Fibroblast of skin of right quadriceps (primary cell): ENCODE measurements around the gene MARS1.

Experiments
- DNase-seq: peaks from one replicate; pipeline ENCODE4 v3.0.0-alpha.2; 2013

The MARS1 gene

DNA sequence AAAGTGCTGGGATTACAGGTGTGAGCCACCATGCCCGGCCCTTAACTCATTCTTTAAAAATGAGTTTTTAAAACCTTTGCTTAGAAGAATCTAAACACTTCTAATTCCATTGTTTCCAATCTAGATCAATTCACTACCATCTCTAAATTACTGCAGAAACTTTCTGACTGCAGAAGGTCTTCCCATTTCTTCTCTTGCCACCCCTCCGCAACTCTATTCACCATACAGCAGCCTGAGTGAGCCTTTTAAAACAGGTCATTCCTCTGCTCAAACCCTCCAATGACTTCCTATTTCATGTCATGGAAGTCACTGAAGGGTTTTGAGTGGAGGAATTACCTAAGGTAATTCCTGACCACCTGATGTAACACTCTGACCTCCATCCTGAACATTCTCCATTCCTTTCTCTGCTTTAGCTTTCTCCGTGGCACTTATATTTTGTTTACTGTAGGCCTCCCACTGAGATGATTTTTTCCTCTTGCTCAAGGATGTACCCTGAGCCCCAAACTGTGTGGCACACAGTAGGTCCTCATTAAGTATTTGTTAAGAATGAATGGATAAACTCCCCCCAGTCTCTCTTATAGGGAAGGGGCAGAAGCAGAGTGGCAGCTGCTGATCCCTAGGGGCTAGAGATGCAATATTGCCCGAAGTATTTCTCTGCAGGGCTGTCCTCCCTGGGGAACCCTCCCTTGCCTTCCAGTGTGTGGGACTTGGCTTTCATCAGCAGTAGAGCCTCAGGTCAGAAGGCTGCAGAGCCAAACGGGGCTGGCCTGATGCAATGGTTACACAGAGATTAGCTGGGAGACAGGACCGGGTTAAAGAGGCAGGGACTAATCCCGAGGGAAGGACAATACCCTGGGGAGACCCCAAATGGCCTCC, 31.3 kb downstream of the MARS1 start:
- DNase-seq, result peak; percentile 40

- DNase-seq, result no peak
Measured at GRCh38 chr12:57519796-57520052, 31.9 kb downstream of the MARS1 start.

DNA sequence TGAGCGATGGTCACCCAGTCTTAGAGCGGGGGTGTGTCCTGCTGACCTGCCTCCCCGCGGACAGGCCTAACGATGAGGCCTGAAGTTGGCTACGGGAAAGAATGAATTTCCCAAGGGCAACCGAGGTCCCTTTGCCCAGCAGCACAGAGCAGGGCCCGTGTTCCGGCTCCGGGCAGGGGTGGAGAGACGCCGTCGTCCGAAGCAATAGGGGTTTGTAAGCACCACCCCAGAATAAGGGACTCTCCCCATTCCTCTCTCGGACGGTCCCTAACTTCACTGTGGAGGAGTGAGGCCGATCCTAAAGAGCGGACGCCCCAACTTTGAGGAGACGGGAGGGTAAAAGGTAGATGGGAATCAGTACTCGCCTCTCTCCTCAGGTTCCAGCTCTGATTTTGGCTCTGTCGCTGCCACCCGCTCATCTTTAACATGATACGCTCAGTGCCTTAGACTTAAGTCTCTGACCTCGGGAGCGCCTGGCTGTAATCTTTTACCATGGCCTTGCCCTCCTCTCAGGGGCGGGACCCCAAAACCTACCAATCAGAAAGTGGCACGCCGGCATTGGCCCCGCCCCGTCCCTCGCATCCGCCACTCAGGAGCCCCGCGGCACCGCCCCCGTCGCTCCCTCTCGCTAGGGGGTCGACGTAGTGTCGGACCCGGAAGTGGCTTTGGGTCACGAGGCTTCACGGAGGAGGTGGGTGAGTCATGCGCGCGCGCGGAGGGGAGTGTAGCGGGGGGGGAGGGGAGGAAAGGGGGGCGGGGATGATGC, 32.4 kb downstream of the MARS1 start, which contains the start of gene DDIT3:
Gene DDIT3, minus strand, starts transcription at position 462 of the 766 bp plus-strand sequence. CDS start 3,108 bp downstream, outside the sequence.
- DNase-seq, result peak; percentile 99

GRCh38 chr12:57521525-57522010, 33.7 kb downstream of the MARS1 start:
- peak; percentile 69 for DNase-seq

- DNase-seq, result peak; percentile 95
Measured at GRCh38 chr12:57522011-57522886, 34.4 kb downstream of the MARS1 start, which contains the start of gene MBD6. Gene MBD6 (plus strand): TSS chr12:57522824. CDS start chr12:57524304, 1,480 bp downstream.

DNA sequence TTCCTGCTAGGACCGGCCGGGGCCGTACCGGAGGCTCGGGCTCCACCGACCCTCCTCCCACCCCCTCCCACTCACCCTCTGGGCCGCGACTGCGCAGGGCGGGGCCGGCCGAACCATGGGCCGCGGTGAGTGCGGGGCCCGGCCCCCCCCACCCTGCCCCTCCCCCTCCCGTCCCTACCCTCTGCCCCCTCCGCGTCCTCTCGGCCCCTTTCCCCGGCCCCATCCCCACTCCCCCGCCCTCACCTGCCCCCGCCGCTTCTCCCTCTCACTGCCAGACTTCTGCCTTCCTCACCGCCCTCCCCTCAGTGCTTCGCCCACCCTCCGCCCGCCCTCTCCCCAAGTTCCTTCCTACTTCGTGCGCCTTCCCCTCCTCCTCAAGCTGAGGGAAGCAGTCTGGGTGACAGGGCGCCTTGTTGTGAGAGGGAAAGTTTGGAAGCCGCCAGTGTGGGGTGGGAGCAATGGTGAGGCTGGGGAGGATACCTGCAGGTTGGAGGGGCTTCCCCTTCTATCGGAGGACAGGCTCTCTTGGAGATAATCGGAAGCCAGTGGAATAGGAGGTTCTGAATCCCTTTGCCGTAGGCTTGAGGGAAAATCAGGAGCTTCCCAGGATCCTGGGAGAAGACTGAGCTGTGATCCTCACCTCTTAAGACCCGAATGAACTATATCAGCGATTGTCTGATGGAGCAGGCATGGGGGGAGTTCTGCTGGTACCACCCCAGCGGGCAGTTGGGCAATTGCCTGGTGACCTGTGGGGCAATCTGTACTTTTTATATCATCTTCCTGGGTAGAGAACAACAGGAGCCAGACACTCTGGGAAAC, 35.2 kb downstream of the MARS1 start:
- peak; percentile 57 for DNase-seq

GRCh38 chr12:57523706-57524614, 36.1 kb downstream of the MARS1 start:
- DNase-seq, result no peak

DNA sequence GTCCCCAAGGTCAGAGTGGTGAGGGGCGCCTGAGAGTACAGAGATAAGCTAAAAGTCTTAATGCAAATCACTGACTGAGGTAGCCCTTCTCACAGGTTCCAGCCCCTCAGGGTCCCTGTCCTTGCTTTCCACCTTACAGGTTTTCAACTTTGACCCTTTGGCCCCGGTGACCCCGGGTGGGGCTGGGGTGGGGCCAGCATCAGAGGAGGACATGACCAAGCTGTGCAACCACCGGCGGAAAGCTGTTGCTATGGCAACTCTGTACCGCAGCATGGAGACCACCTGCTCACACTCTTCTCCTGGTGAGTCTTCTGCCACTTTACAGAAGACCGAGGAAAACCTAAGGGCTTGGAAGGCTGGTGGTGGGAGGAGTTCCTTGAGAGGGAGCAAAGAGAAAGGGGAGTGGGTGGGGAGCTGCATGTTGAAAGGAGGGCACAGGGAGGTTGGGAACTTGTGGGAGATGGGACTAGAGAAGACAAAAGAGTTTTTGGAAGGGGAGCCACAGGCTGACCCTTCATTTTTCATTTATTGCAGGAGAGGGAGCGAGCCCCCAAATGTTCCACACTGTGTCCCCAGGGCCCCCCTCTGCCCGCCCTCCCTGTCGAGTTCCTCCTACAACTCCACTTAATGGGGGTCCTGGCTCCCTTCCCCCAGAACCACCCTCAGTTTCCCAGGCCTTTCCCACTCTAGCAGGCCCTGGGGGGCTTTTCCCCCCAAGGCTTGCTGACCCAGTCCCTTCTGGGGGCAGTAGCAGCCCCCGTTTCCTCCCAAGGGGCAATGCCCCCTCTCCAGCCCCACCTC, 37.1 kb downstream of the MARS1 start:
- no peak for DNase-seq

- DNase-seq, result no peak
Measured at GRCh38 chr12:57525615-57526383, 37.9 kb downstream of the MARS1 start.

GRCh38 chr12:57526477-57527126, 38.7 kb downstream of the MARS1 start:
- DNase-seq, result no peak

- no peak for DNase-seq
Measured at GRCh38 chr12:57527184-57527583, 39.3 kb downstream of the MARS1 start.

DNA sequence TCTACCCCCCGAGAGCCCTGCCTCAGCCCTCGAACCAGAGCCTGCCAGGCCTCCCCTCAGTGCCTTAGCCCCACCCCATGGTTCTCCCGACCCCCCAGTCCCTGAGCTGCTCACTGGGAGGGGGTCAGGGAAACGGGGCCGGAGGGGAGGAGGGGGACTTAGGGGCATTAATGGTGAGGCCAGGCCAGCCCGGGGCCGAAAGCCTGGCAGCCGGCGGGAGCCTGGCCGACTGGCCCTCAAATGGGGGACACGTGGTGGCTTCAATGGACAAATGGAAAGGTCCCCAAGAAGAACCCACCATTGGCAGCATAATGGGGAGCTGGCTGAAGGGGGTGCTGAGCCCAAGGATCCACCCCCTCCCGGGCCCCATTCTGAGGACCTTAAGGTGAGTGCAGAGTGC, 40.3 kb downstream of the MARS1 start:
- no peak for DNase-seq

DNA sequence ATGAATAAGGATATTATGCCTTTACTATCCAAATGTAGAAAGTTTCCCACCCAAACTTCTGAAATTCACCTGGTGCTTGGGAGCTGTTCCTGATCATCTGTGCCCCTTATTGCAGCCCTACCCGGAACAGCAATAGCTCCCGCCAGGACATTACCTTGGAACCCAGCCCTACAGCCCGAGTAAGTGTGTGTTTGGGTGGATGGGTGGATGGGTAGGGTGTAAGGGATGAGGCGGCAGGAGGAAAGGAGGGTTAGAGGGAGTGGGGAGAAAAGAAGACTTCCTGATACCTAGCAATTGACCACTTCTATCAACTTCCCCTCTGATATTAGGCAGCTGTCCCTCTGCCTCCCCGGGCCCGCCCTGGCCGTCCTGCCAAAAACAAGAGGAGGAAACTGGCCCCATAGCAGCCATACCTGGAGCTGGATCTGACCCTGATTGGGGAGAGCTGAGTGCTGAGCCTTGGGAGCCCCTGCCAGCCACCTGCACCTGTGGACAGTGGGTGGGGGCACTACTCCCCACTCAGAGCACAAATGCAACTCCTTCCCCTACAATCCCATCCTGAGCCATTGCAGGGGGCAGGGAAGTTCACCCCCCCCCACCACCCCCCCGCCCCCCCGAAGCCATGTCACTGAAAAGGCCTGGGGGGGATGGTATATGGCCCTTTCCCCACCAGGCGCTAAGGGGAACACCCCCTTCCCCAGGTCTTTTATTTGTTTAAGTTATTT, 41.1 kb downstream of the MARS1 start:
- DNase-seq, result no peak

GRCh38 chr12:57529831-57530230, 42.0 kb downstream of the MARS1 start:
- no peak for DNase-seq

DNA sequence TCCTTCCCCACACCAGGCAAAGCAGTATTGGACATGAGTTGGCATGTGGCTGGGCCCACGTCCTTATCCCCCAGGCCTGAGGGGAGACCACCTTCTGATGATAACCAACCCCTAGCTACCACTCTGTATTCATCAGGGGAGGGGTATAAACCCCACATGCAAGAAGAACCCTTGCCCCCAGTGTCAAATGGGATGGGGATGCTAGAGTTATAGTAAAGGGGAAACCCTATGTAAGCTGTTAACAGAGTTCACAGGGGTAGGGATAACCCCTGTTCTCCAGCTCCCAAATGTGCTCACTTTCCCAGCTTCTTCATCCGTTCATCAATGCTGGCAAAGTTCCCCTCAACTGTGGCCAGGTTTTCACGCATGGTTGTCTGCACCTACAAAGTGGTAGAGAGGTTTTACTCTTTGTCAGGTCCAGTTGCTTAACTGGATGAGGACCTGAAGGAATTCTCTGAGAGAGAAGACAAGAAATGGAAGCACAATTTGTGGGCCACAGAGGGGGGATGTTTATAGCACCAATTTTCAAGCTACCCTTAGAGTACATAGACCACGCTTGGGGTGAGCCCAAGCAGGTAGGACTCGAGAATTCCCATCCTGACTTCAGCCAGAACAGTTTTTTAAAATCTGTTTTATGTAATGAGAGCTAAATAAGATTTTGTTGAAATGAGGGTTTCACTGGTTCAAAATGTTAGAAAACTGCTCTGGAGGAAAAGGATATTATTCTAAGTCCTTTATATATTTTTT, 42.7 kb downstream of the MARS1 start:
- no peak for DNase-seq

DNA sequence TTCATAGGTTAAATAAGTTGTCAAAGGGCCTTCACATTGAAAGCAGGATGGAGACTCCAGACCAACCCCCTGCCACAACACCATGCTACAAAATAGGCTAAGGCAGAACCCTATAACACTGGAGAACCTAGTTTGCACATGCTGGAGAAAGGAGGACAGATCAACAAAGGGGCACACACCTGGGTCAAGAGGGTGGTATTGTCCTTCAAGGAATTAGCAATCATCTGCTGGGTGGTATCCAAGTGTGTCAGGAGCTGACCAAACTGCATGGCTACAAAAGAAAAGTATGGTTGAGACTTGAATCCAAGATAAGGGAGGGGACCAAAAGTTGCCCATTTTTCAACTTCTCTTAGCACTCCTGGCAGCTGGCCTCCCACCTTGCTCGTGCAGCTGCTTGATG, 44.0 kb downstream of the MARS1 start:
- DNase-seq, result no peak

- DNase-seq, result no peak
Measured at GRCh38 chr12:57533108-57533507, 45.2 kb downstream of the MARS1 start.
